Activated CD8-positive, alpha-beta T cell treated with anti-CD3 and anti-CD28 coated beads for 36 hours (primary cell): Measurements from ENCODE around the gene EIF3K. TPM values are rescaled to one million over a fixed set of nuclear protein-coding genes. Genes with fewer than 3 reads are reported as not detected.

ENCODE experiments used
- ATAC-seq: fragments of 200-7000 bp; cut with Tn5 transposase; one replicate; pipeline ENCODE4 v1.10.0; 2021; ENCODE audit warnings: mild to moderate bottlenecking, moderate library complexity
- CTCF ChIA-PET: fragments of 350-600 bp; sonication (Branson Sonifier 250); formaldehyde crosslinking; loops from one replicate; lab custom pipeline; 2021; ENCODE audit warnings: antibody characterized with exemption; lab: Charles Lee
- POLR2A ChIA-PET: fragments of 350-600 bp; sonication (Branson Sonifier 250); formaldehyde crosslinking; loops from one replicate; lab custom pipeline; 2021; ENCODE audit warnings: antibody characterized with exemption; lab: Charles Lee
- DNase-seq: peaks from one replicate; pipeline ENCODE4 v3.0.0-alpha.2; 2020
- H3K27ac Mint-ChIP-seq: one replicate; pipeline ENCODE4 v1.8.0; 2021; ENCODE audit warnings: mild to moderate bottlenecking, mixed read lengths
- H3K27me3 Mint-ChIP-seq: one replicate; pipeline ENCODE4 v1.8.0; 2021; ENCODE audit warnings: mixed read lengths
- H3K36me3 Mint-ChIP-seq: one replicate; pipeline ENCODE4 v1.8.0; 2021; ENCODE audit warnings: low read depth, mixed read lengths
- H3K4me1 Mint-ChIP-seq: one replicate; pipeline ENCODE4 v1.8.0; 2021; ENCODE audit warnings: low read depth, mixed read lengths
- H3K4me3 Mint-ChIP-seq: one replicate; pipeline ENCODE4 v1.8.0; 2021; ENCODE audit warnings: mild to moderate bottlenecking, moderate library complexity, mixed read lengths
- H3K9me3 Mint-ChIP-seq: one replicate; pipeline ENCODE4 v1.8.0; 2021; ENCODE audit warnings: mixed read lengths
- CTCF ChIP-seq: fragments of 200-600 bp; IDR thresholded peaks from one replicate; pipeline ENCODE4 v1.8.0; 2022; ENCODE audit warnings: antibody characterized with exemption, mild to moderate bottlenecking
- intact Hi-C: fragments of 100-400 bp; cut with micrococcal nuclease; formaldehyde crosslinking; loops from one replicate; pipeline ENCODE4 v1.10.0; 2022
- total RNA-seq, 2 experiments: library from RNA; stranded (reverse); gene quantifications; one replicate each; pipeline ENCODE4 v1.2.3, GENCODE V29; 2021

Gene EIF3K
- total RNA-seq, 2 experiments from 2014 or later, result 306 to 308 TPM

GRCh38 chr19:38617764-38618589 lies 1.0 kb upstream of the EIF3K start, which contains the start of gene MAP4K1:
Gene MAP4K1 (minus strand): TSS chr19:38617953. CDS start chr19:38617895, 58 bp downstream.
- CTCF ChIA-PET, result interaction anchor here (0.6 to 6.1 kb wide), 9 partner anchors 17 to 313 kb away, joined by 3 to 60 read pairs (median 7); partner anchors contain the start of genes ACTN4, FAM98C, MRPS12 and SARS2

GRCh38 chr19:38619361-38620174 lies 580 bp downstream of the EIF3K start:
- H3K9me3 Mint-ChIP-seq, result no peaks in the 10 kb centered on the region
- no peak for ATAC-seq
- peak overlapping the region; percentile 99 for H3K4me3 Mint-ChIP-seq
- H3K27me3 Mint-ChIP-seq, result no peaks in the 10 kb centered on the region
- H3K4me1 Mint-ChIP-seq, result peaks cover 38% of the 10 kb centered on the region
- TF ChIP-seq CTCF, result no peak
- H3K27ac Mint-ChIP-seq, result peak overlapping the region; percentile 99
- peaks cover 54% of the 10 kb centered on the region for H3K36me3 Mint-ChIP-seq
- ChIA-PET POLR2A (interaction anchor here (0.6 to 2.1 kb wide), 5 partner anchors 9 to 231 kb away, joined by 3 to 4 read pairs (median 4); partner anchors contain the start of gene ACTN4), CTCF (interaction anchor here (0.7 to 6.1 kb wide), 7 partner anchors 15 to 311 kb away, joined by 3 to 60 read pairs (median 15); partner anchors contain the start of genes ACTN4, FAM98C, GGN and MRPS12)
- intact Hi-C loops, result loop anchor here (5.0 kb wide), 1 partner anchor 77 kb away; no protein-coding TSS in a partner anchor
- no peak for DNase-seq

More at GRCh38 chr19:38617764-38618589, 1.0 kb upstream of the EIF3K start, which contains the start of gene MAP4K1:
- Mint-ChIP-seq H3K4me1 (peaks cover 48% of the 10 kb centered on the region), H3K27me3 (no peaks in the 10 kb centered on the region), H3K36me3 (peaks cover 45% of the 10 kb centered on the region), H3K4me3 (peak within 1 kb of the TSS; percentile 99), H3K9me3 (no peaks in the 10 kb centered on the region), H3K27ac (peak within 1 kb of the TSS; percentile 99)
- ATAC-seq (peak; percentile 70), DNase-seq (peak; percentile 87)
- intact Hi-C loops, result loop anchor here (5.0 kb wide), 1 partner anchor 76 kb away; no protein-coding TSS in a partner anchor
- POLR2A ChIA-PET, result interaction anchor here (0.6 to 1.5 kb wide), 13 partner anchors 16 to 257 kb away, joined by 3 to 7 read pairs (median 3); partner anchors contain the start of gene ACTN4
- TF ChIP-seq CTCF, result no peak

GRCh38 chr19:38624822-38625221 lies 5.8 kb downstream of the EIF3K start:
- ATAC-seq (no peak), DNase-seq (no peak)
- no peak for TF ChIP-seq CTCF
- peaks cover 15% of the 10 kb centered on the region for H3K4me1 Mint-ChIP-seq
- H3K36me3 Mint-ChIP-seq, result peaks cover 60% of the 10 kb centered on the region
- H3K4me3 Mint-ChIP-seq, result no peak overlapping the region
- POLR2A ChIA-PET, result interaction anchor here (0.8 to 0.9 kb wide), 2 partner anchors 23 to 214 kb away, joined by 3 read pairs; partner anchors contain the start of gene ACTN4
- intact Hi-C loops, result no loop called here
- H3K9me3 Mint-ChIP-seq, result no peaks in the 10 kb centered on the region
- no peaks in the 10 kb centered on the region for H3K27me3 Mint-ChIP-seq
- CTCF ChIA-PET, result interaction anchor here (1.2 to 2.0 kb wide), 2 partner anchors 10 to 222 kb away, joined by 4 to 8 read pairs; partner anchors contain the start of gene FAM98C
- peak overlapping the region; percentile 7 for H3K27ac Mint-ChIP-seq

GRCh38 chr19:38626401-38626800 lies 7.4 kb downstream of the EIF3K start:
- POLR2A ChIA-PET, result no interaction called here
- intact Hi-C loops, result no loop called here
- CTCF ChIA-PET, result interaction anchor here (2.0 kb wide), 1 partner anchor 8 kb away, joined by 8 read pairs; no protein-coding TSS in a partner anchor
- Mint-ChIP-seq H3K36me3 (peaks cover 59% of the 10 kb centered on the region), H3K4me3 (no peak overlapping the region), H3K4me1 (peaks cover 8% of the 10 kb centered on the region), H3K9me3 (no peaks in the 10 kb centered on the region), H3K27me3 (no peaks in the 10 kb centered on the region), H3K27ac (no peak overlapping the region)
- no peak for TF ChIP-seq CTCF
- ATAC-seq, result no peak
- DNase-seq, result no peak
